GM12891 (cell line): ENCODE data around the gene CLEC18C.
"Not testable (repeated sequence)": the region's sequence is repeated elsewhere in the genome, so short reads cannot be mapped to it uniquely, and the experiment has no call there.

Experiments used
- PAX5 ChIP-seq: IDR thresholded peaks from 2 replicates; pipeline ENCODE4 v1.6.1; 2011; ENCODE audit warnings: low read length, moderate library complexity, mild to moderate bottlenecking; ENCODE audit not compliant: insufficient read depth, severe bottlenecking
- POLR2A ChIP-seq: IDR thresholded peaks from 2 replicates; pipeline ENCODE4 v1.6.1; 2011; ENCODE audit warnings: low read depth, low read length, control low read depth
- POLR2AphosphoS5 ChIP-seq: IDR thresholded peaks from 2 replicates; pipeline ENCODE4 v1.6.1; 2011; ENCODE audit warnings: low read depth, low read length, control low read depth
- POU2F2 ChIP-seq: IDR thresholded peaks from 2 replicates; pipeline ENCODE4 v1.6.1; 2011; ENCODE audit warnings: low read depth, mild to moderate bottlenecking, control low read depth, low read length, moderate library complexity
- SPI1 ChIP-seq: IDR thresholded peaks from 2 replicates; pipeline ENCODE4 v1.6.1; 2011; ENCODE audit warnings: low read depth, low read length, control low read depth
- TAF1 ChIP-seq: IDR thresholded peaks from 2 replicates; pipeline ENCODE4 v1.6.1; 2011; ENCODE audit warnings: low read depth, low read length, control low read depth

- TF ChIP-seq POLR2AphosphoS5, PAX5, POLR2A, TAF1, SPI1, POU2F2: not testable (repeated sequence)
Observed at GRCh38 chr16:70174387-70174932, 873 bp downstream of the CLEC18C start.
